ENCODE data around the gene SHKBP1.
A peak's percentile ranks its signal among the peaks of the same experiment; 100 is the strongest.

DNA sequence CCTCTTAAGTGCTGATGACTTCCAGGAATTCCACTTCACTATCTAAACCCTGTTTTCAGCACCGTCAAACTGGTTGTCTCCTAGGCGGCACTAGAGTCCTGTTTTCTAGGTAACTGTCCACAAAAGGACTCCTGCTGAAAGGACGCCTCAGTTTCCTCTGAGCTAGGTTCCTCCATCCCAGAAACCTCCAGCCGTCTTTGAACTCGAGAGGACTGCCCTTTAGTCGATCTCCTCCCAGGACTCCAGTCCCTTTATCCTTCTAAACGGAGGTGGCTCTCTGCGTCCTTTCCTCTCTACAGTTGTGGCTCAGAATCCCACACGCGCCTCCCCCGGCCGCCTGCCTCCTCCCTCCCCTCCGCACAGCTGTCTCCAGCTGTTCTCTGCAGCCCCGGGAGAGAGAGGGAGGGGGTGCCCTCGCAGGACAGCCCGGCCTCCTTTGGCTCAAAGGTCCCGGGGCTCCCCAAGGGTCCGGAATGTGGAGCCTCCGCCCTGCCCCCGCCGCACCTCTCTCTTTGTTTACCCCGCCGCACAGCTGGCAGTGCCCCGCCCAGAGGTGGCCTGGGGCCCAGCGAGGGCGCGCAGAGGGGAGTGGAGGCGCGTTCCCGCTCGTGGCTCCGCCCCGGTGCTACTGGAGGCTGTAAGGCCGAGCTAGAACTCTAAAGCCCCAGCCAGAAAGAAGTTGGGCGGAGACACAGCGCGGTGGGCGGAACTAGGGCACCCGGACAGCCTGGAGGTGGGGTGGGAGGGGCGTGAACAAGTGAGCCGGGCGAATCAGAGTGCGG, 26.9 kb downstream of the SHKBP1 start:
- TF ChIP-seq, protein P1, sequence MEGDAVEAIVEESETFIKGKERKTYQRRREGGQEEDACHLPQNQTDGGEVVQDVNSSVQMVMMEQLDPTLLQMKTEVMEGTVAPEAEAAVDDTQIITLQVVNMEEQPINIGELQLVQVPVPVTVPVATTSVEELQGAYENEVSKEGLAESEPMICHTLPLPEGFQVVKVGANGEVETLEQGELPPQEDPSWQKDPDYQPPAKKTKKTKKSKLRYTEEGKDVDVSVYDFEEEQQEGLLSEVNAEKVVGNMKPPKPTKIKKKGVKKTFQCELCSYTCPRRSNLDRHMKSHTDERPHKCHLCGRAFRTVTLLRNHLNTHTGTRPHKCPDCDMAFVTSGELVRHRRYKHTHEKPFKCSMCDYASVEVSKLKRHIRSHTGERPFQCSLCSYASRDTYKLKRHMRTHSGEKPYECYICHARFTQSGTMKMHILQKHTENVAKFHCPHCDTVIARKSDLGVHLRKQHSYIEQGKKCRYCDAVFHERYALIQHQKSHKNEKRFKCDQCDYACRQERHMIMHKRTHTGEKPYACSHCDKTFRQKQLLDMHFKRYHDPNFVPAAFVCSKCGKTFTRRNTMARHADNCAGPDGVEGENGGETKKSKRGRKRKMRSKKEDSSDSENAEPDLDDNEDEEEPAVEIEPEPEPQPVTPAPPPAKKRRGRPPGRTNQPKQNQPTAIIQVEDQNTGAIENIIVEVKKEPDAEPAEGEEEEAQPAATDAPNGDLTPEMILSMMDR (IDR thresholded peaks at IDR 0.05), result no peak
- peak in 1 of 2 donors; percentile 65 for TF ChIP-seq POLR2A (IDR thresholded peaks at IDR 0.05)
